A549 (cell line): Measurements from ENCODE around the gene TTC7B.

Source experiments
- HOXA7 ChIP-seq: fragments of 250-450 bp; sonication (Bioruptor Pico); IDR thresholded peaks from 2 replicates; pipeline ENCODE4 v1.5.0; 2020; ENCODE audit warnings: mild to moderate bottlenecking, moderate library complexity
- SMC3 ChIP-seq: fragments of >200 bp; sonication (Bioruptor Twin); formaldehyde crosslinking; IDR thresholded peaks from 3 replicates; pipeline ENCODE4 v1.6.1; 2018; ENCODE audit warnings: inconsistent platforms
- TF ChIP-seq, protein P1 (sequence below): fragments of >200 bp; sonication (Bioruptor Twin); formaldehyde crosslinking; IDR thresholded peaks from 3 replicates; pipeline ENCODE4 v1.5.1; 2016

DNA sequence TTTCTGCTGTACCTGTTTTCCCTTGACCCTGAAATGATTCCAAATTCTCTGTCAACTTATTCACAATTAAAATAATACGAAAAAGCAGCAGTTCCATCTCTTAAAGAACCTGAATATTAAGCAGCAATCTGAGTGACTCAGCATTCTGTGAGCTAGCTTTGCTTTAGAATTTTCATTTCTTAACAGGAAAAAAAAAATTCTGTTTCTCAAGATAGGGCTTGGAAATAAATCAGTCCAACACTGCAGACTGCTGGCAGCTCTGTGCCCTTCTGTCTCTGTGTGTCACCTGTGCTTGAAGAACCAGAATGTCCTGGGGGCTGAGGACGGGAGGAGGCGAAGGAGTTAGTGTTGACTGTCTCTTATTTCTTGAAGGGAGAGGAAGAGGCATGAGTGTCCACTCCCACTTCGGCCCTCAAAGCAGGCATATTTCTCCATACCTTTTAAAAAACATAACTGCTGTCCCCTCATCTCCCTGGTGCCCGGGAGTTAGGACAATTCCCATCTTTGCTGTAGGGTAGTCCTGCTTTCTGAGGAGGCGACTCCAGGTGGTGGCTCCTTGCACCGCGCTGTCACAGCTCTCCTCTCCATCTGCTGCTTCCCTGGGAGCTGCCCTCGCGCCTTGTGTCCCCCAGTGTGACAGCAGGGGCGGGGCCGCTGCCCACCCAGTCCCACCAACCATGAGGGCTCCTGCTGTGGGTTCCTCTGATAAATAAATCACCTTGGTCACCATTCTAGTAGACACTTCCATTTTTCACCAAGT is 216.3 kb downstream of the TTC7B start:
- TF ChIP-seq, protein P1, sequence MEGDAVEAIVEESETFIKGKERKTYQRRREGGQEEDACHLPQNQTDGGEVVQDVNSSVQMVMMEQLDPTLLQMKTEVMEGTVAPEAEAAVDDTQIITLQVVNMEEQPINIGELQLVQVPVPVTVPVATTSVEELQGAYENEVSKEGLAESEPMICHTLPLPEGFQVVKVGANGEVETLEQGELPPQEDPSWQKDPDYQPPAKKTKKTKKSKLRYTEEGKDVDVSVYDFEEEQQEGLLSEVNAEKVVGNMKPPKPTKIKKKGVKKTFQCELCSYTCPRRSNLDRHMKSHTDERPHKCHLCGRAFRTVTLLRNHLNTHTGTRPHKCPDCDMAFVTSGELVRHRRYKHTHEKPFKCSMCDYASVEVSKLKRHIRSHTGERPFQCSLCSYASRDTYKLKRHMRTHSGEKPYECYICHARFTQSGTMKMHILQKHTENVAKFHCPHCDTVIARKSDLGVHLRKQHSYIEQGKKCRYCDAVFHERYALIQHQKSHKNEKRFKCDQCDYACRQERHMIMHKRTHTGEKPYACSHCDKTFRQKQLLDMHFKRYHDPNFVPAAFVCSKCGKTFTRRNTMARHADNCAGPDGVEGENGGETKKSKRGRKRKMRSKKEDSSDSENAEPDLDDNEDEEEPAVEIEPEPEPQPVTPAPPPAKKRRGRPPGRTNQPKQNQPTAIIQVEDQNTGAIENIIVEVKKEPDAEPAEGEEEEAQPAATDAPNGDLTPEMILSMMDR, result no peak; the same call in 2 of the 3 replicates
- TF ChIP-seq HOXA7 (CRISPR knock-in tag) (no peak), SMC3 (0 out of 3 replicates have a peak, but pooled peaks have one; percentile 21)
